ENCODE measurements around the gene BICDL2. TPM values are rescaled to one million over a fixed set of nuclear protein-coding genes. Genes with fewer than 3 reads are reported as not detected.

Gene BICDL2
- total RNA-seq, 1 donor, result not detected

GRCh38 chr16:3012828-3013420, 23.8 kb downstream of the BICDL2 start, which contains the start of gene CLDN9:
CLDN9 (plus strand) TSS chr16:3012923; CDS start chr16:3013363, 440 bp downstream.
- DNase-seq (ENCODE audit: low read depth in 2 of 3, low spot score in 2 of 3), result no peak

- DNase-seq (ENCODE audit: low read depth in 2 of 3, low spot score in 2 of 3), result no peak
Measured at GRCh38 chr16:3012246-3012645, 24.5 kb downstream of the BICDL2 start.

DNA sequence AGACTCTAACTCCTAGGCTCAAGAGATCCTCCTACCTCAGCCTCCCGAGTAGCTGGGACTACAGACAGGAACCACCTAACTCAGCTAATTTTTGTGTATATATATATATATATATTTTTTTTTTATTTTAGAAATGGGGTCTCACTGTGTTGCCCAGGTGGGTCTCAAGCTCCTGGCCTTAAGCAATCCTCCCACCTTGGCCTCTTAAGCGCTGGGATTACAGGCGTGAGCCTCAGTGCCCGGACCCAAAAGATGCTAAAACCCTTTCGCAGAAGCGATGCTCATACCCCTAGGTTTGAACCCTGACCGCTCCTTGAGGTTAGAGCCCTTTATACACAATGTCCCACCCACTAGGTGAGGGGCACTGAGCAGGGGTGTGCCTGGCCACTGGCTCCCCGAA, 26.2 kb downstream of the BICDL2 start:
- DNase-seq (ENCODE audit: low read depth in 2 of 3, low spot score in 2 of 3), result no peak

GRCh38 chr16:3009568-3010390, 27.0 kb downstream of the BICDL2 start:
- no peak for DNase-seq (ENCODE audit: low read depth in 2 of 3, low spot score in 2 of 3)

DNA sequence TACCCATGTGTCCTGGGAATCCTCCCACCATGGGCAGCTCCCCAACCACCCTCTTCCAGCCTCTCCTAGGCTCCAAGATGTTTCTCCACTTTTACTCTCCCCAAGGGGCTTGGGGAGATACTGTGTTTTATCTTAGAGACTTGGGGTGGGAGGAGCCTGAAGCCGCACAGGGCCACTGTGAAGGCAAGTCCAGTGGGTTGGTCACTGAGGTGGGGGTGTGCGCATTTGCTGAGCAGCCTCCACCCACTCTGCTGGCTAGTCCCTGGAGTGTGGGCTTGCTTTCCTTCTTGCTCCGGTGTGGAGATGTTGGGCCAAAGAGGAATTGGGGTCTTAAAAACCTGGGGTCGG, 28.1 kb downstream of the BICDL2 start:
- no peak for DNase-seq (ENCODE audit: low read depth in 2 of 3, low spot score in 2 of 3)

GRCh38 chr16:3007957-3008689, 28.6 kb downstream of the BICDL2 start:
- peak in 2 of 3 donors; percentile 57 to 64 for DNase-seq (ENCODE audit: low read depth in 2 of 3, low spot score in 2 of 3)

GRCh38 chr16:3007059-3007956, 29.4 kb downstream of the BICDL2 start:
- DNase-seq (ENCODE audit: low read depth in 2 of 3, low spot score in 2 of 3), result peak in 1 of 3 donors; percentile 47

GRCh38 chr16:3004781-3005284, 31.9 kb downstream of the BICDL2 start:
- DNase-seq (ENCODE audit: low read depth in 2 of 3, low spot score in 2 of 3), result peak in 1 of 3 donors; percentile 27

GRCh38 chr16:3004319-3004718, 32.4 kb downstream of the BICDL2 start:
- DNase-seq (ENCODE audit: low read depth in 2 of 3, low spot score in 2 of 3), result peak in 1 of 3 donors; percentile 41

- DNase-seq (ENCODE audit: low read depth in 2 of 3, low spot score in 2 of 3), result peak; percentile 80 to 100 (median 99)
Measured at GRCh38 chr16:3003582-3004270, 33.0 kb downstream of the BICDL2 start.

DNA sequence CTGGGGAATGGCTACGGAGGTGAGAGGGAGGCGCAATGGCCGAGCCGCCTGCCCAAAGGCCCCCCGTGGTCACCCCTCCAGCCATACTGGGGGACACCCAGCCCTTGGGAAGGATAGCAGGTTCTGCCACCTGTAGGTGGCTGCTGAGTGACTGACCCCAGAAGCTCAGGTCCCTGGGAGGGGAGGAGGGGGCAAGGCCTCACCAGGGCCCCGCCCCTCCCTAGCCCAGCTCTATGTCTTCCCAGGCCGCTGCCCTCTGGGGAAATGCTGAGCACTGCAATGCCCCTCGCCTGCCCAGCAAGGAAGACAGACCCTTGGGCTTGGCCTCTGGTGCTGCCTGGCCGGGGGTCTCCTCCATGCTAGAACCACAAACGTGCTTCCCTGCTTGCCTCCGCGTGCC, 35.4 kb downstream of the BICDL2 start:
- DNase-seq (ENCODE audit: low read depth in 2 of 3, low spot score in 2 of 3), result no peak

- DNase-seq (ENCODE audit: low read depth in 2 of 3, low spot score in 2 of 3), result no peak
Measured at GRCh38 chr16:3000540-3000939, 36.2 kb downstream of the BICDL2 start.

DNA sequence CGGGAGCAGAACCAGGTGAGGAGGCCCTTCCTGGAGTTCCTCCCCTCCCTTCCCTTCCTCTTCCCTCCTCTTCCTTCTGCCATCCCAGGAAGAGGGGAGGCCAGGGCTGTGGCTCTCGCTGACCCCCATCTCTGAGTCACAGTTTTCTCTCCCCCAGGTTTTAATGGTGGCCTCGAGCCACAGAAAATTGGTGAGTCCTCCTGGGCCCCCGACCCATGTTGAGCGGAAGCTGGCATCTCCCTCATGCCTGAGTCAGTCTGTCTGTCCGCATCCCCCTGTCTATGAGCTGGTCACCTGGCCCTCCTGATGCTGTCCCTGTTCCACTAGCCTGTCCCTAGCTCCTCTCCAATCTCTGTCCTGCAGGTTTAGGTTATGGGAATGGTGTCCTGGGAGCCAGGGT, 36.8 kb downstream of the BICDL2 start:
- DNase-seq (ENCODE audit: low read depth in 2 of 3, low spot score in 2 of 3), result no peak

DNA sequence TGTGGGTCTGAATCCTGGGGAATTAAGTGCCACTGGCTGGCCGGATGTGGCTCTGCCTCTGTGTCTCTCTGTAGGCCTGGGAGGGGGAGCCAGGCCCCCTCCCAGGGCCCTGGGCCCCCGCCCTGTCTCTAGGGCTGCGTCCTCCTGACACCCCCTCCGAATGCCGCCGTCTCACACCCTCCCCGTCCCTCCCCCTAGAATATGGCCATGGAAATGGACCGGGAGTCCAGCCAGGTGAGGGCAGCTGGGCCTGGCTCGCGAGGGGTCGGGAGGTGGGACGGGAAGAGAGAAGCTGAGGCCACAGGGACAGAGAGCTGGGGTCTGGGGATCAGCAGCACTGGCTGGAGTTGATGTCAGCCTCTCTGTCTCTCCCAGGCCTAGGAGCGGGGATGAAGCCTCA, 40.4 kb downstream of the BICDL2 start:
- no peak for DNase-seq (ENCODE audit: low read depth in 2 of 3, low spot score in 2 of 3)

- no peak for DNase-seq (ENCODE audit: low read depth in 2 of 3, low spot score in 2 of 3)
Measured at GRCh38 chr16:2992383-2993081, 44.2 kb downstream of the BICDL2 start.

GRCh38 chr16:2991566-2992261, 45.0 kb downstream of the BICDL2 start:
- DNase-seq (ENCODE audit: low read depth in 2 of 3, low spot score in 2 of 3), result no peak

DNA sequence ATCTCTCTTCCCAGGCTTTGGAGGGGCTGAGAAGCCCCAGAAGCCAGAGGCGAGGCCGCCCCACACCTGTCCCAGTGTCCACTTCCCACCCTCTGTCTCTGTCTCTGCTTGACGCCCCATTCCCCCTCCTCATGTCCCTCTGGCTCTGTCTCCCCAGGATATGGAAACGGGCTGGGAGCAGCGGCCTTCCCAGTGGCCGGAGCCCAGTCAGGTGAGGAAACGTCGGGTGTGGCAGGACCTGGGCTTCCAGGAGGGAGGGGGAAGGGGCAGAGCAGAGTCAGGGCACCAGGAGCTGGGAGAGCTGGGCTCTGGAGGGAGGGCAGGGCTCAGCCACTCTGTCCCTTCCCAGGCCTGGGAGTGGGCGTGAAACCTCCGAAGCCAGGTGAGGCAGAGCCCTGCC, 45.9 kb downstream of the BICDL2 start:
- no peak for DNase-seq (ENCODE audit: low read depth in 2 of 3, low spot score in 2 of 3)

DNA sequence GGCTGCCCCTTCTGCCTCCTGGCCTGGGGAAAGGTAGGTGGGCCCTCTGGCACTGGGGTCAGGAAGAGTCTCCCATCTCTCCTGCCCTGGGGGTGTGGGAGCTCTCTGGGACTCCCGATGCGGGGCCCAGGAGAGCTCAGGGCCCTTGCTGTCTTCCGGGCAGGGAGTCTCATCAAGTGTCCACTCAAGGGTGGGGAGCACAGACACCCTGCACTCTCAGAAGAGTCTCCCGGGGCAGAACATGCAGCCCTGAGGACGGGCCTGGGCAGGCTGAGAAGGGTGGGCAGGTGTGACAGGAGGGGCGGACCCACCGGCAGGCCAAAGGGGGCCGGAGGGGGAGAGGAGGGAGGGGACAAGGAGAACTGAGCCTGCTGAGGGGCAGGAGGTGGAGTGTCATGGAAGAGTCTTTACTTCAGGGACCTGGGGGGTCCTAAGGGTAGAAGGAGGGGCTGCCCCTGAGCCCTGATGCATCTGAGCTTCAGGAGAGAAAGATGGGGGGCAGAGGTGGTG, 48.1 kb downstream of the BICDL2 start:
- no peak for DNase-seq (ENCODE audit: low read depth in 2 of 3, low spot score in 2 of 3)

All from hematopoietic multipotent progenitor cell (in vitro differentiated cells).